Left lung (tissue), 10 donors: ENCODE data around the gene CLCN3. TPM values are rescaled to one million over a fixed set of nuclear protein-coding genes. Genes with fewer than 3 reads are reported as not detected.
"Not testable (repeated sequence)": the region's sequence is repeated elsewhere in the genome, so short reads cannot be mapped to it uniquely, and the experiment has no call there.

Source experiments
- ATAC-seq: fragments of 200-7000 bp; cut with Tn5 transposase; one replicate; pipeline ENCODE4 v1.9.1; 2020; ENCODE audit warnings: moderate library complexity
- DNase-seq, 4 donors: peaks; one replicate each; pipeline ENCODE4 v3.0.0-alpha.2; 2013 to 2020
- H3K27ac ChIP-seq, 2 donors: fragments of 200-600 bp; sonication (generic) in 1 of 2; one replicate each; pipeline versions ENCODE4 v1.5.0 to v1.8.0; 2020 to 2021
- H3K27me3 ChIP-seq, 2 donors: fragments of 200-600 bp; sonication (generic) in 1 of 2; one replicate each; pipeline versions ENCODE4 v1.5.0 to v1.8.0; 2020 to 2021
- H3K36me3 ChIP-seq, 2 donors: fragments of 200-600 bp; sonication (generic) in 1 of 2; one replicate each; pipeline versions ENCODE4 v1.5.0 to v1.8.0; 2020 to 2021
- H3K4me1 ChIP-seq, 2 donors: fragments of 200-600 bp; one replicate each; pipeline ENCODE4 v1.8.0; 2021
- H3K4me3 ChIP-seq, 2 donors: fragments of 200-600 bp; sonication (generic) in 1 of 2; one replicate each; pipeline versions ENCODE4 v1.5.0 to v1.8.0; 2020 to 2021; ENCODE audit warnings: mild to moderate bottlenecking in 1 of 2
- H3K9me3 ChIP-seq, 2 donors: fragments of 200-600 bp; sonication (generic) in 1 of 2; one replicate each; pipeline versions ENCODE4 v1.5.0 to v1.8.0; 2020 to 2021
- CTCF ChIP-seq, 2 donors: fragments of 200-600 bp; sonication (generic) in 1 of 2; IDR thresholded peaks; one replicate each; pipeline versions ENCODE4 v1.5.0 to v1.8.0; 2021; ENCODE audit warnings: antibody characterized with exemption in 2 of 2
- intact Hi-C, 2 donors: fragments of 100-400 bp; cut with DNase I; formaldehyde crosslinking; loops; one replicate each; pipeline versions ENCODE4 v1.11.2 to v1.14.2; 2022
- polyA plus RNA-seq, 6 donors: library from polyadenylated mRNA; unstranded; fragments of 120-200 nt; gene quantifications; one replicate each; pipeline ENCODE4 v1.2.1, GENCODE V29; 2013; ENCODE audit not compliant: insufficient read length in 6 of 6
- total RNA-seq, 2 donors: library from RNA; stranded (reverse); fragmentation: NEBNext Ultra II Directional; extraction: Animal tissue kit (Norgen Biotek cat#: 25700); gene quantifications; one replicate each; pipeline ENCODE4 v1.2.1, GENCODE V29; 2021
- donor health status: DM: no; HTN: yes; CAD: no.
- donor health status: DM: no; HTN: no; CAD: no.

Gene CLCN3
- total and polyA plus RNA-seq, 8 donors = 48.1 to 78.2 (median 64.5) TPM

GRCh38 chr4:169620880-169621248, 486 bp downstream of the CLCN3 start:
- Histone ChIP-seq H3K4me3 (peak overlapping the region; percentile 50 to 74), H3K36me3 (no peaks in the 10 kb centered on the region), H3K4me1 (peaks cover 4 to 28% of the 10 kb centered on the region in 2 donors), H3K9me3 (no peaks in the 10 kb centered on the region), H3K27me3 (no peaks in the 10 kb centered on the region), H3K27ac (peak overlapping the region; percentile 93 to 95)
- ATAC-seq = peak; percentile 6
- no peak for TF ChIP-seq CTCF (IDR thresholded peaks at IDR 0.05)
- peak in 1 of 4 donors; percentile 35 for DNase-seq
- intact Hi-C loops = no loop called here

GRCh38 chr4:169621731-169622492, 1.5 kb downstream of the CLCN3 start:
- Histone ChIP-seq H3K27ac (peak overlapping the region; percentile 93 to 95), H3K4me3 (peak overlapping the region; percentile 50 to 74), H3K4me1 (peaks cover 4 to 30% of the 10 kb centered on the region in 2 donors), H3K27me3 (no peaks in the 10 kb centered on the region), H3K9me3 (no peaks in the 10 kb centered on the region), H3K36me3 (no peaks in the 10 kb centered on the region)
- no peak for TF ChIP-seq CTCF (IDR thresholded peaks at IDR 0.05)
- ATAC-seq (no peak), DNase-seq (peak in 2 of 4 donors; percentile 59 to 77)
- intact Hi-C loops = no loop called here

- H3K9me3 ChIP-seq = no peaks in the 10 kb centered on the region
- no peaks in the 10 kb centered on the region for H3K36me3 ChIP-seq
- ATAC-seq = no peak
- peak overlapping the region; percentile 93 to 95 for H3K27ac ChIP-seq
- peaks cover 4 to 32% of the 10 kb centered on the region in 2 donors for H3K4me1 ChIP-seq
- TF ChIP-seq CTCF (IDR thresholded peaks at IDR 0.05) = no peak
- no peaks in the 10 kb centered on the region for H3K27me3 ChIP-seq
- peak overlapping the region in 1 of 2 donors; percentile 74 for H3K4me3 ChIP-seq
- DNase-seq = no peak
- intact Hi-C loops = no loop called here
Observed at GRCh38 chr4:169622566-169622965, 2.2 kb downstream of the CLCN3 start.

- H3K36me3 ChIP-seq, ATAC-seq, H3K27me3 ChIP-seq, H3K4me3 ChIP-seq, H3K27ac ChIP-seq, H3K9me3 ChIP-seq, intact Hi-C loops: not testable (repeated sequence)
- peaks cover 4 to 32% of the 10 kb centered on the region in 2 donors for H3K4me1 ChIP-seq
- peak in 1 of 4 donors; percentile 30 for DNase-seq
Observed at GRCh38 chr4:169624012-169624411, 3.6 kb downstream of the CLCN3 start.

GRCh38 chr4:169625886-169626285, 5.5 kb downstream of the CLCN3 start:
- Histone ChIP-seq H3K9me3 (no peaks in the 10 kb centered on the region), H3K27ac (no peak overlapping the region), H3K36me3 (no peaks in the 10 kb centered on the region), H3K27me3 (no peaks in the 10 kb centered on the region), H3K4me1 (peaks cover 4 to 25% of the 10 kb centered on the region in 2 donors), H3K4me3 (no peak overlapping the region)
- DNase-seq = peak in 1 of 4 donors; percentile 25
- intact Hi-C loops = no loop called here
- TF ChIP-seq CTCF (IDR thresholded peaks at IDR 0.05) = no peak
- no peak for ATAC-seq
